Stimulated activated naive CD8-positive, alpha-beta T cell treated with anti-CD3 and anti-CD28 coated beads, Interleukin-15, Interleukin-2, amounts not matched to agents 100 ng/mL and 50 ng/mL, for 24 hours (primary cell): Measurements from ENCODE around the gene ERFE.

Experiments
- H3K27ac Mint-ChIP-seq: one replicate; pipeline ENCODE4 v1.8.0; 2021; ENCODE audit warnings: mild to moderate bottlenecking, mixed read lengths
- H3K27me3 Mint-ChIP-seq: one replicate; pipeline ENCODE4 v1.8.0; 2021; ENCODE audit warnings: mixed read lengths
- H3K36me3 Mint-ChIP-seq: one replicate; pipeline ENCODE4 v1.8.0; 2021; ENCODE audit warnings: low read depth, mixed read lengths
- H3K4me1 Mint-ChIP-seq: one replicate; pipeline ENCODE4 v1.8.0; 2021; ENCODE audit warnings: low read depth, mixed read lengths
- H3K4me3 Mint-ChIP-seq: one replicate; pipeline ENCODE4 v1.8.0; 2021; ENCODE audit warnings: mild to moderate bottlenecking, mixed read lengths
- H3K9me3 Mint-ChIP-seq: one replicate; pipeline ENCODE4 v1.8.0; 2021; ENCODE audit warnings: mixed read lengths

Gene ERFE

GRCh38 chr2:238174291-238174690 lies 15.5 kb downstream of the ERFE start:
- no peak overlapping the region for H3K4me3 Mint-ChIP-seq
- H3K4me1 Mint-ChIP-seq, result peaks cover 3% of the 10 kb centered on the region
- H3K27ac Mint-ChIP-seq, result no peak overlapping the region
- no peaks in the 10 kb centered on the region for H3K9me3 Mint-ChIP-seq
- H3K27me3 Mint-ChIP-seq, result no peaks in the 10 kb centered on the region
- peaks cover 68% of the 10 kb centered on the region for H3K36me3 Mint-ChIP-seq

GRCh38 chr2:238174701-238175100 lies 15.9 kb downstream of the ERFE start:
- Mint-ChIP-seq H3K27ac (no peak overlapping the region), H3K27me3 (no peaks in the 10 kb centered on the region), H3K4me1 (peaks cover 3% of the 10 kb centered on the region), H3K4me3 (no peak overlapping the region), H3K36me3 (peaks cover 71% of the 10 kb centered on the region), H3K9me3 (no peaks in the 10 kb centered on the region)

GRCh38 chr2:238176613-238177012 lies 17.8 kb downstream of the ERFE start:
- Mint-ChIP-seq H3K9me3 (no peaks in the 10 kb centered on the region), H3K27ac (no peak overlapping the region), H3K4me1 (no peaks in the 10 kb centered on the region), H3K27me3 (no peaks in the 10 kb centered on the region), H3K4me3 (no peak overlapping the region), H3K36me3 (peaks cover 71% of the 10 kb centered on the region)

GRCh38 chr2:238180554-238180953 lies 21.8 kb downstream of the ERFE start:
- H3K27ac Mint-ChIP-seq, result no peak overlapping the region
- H3K4me3 Mint-ChIP-seq, result no peak overlapping the region
- H3K4me1 Mint-ChIP-seq, result peaks cover 10% of the 10 kb centered on the region
- no peaks in the 10 kb centered on the region for H3K9me3 Mint-ChIP-seq
- H3K27me3 Mint-ChIP-seq, result no peaks in the 10 kb centered on the region
- peaks cover 80% of the 10 kb centered on the region for H3K36me3 Mint-ChIP-seq

GRCh38 chr2:238182362-238182761 lies 23.6 kb downstream of the ERFE start:
- Mint-ChIP-seq H3K27ac (no peak overlapping the region), H3K4me1 (peaks cover 10% of the 10 kb centered on the region), H3K27me3 (no peaks in the 10 kb centered on the region), H3K9me3 (no peaks in the 10 kb centered on the region), H3K36me3 (peaks cover 85% of the 10 kb centered on the region), H3K4me3 (no peak overlapping the region)

GRCh38 chr2:238183821-238184220 lies 25.1 kb downstream of the ERFE start:
- Mint-ChIP-seq H3K36me3 (peaks cover 88% of the 10 kb centered on the region), H3K9me3 (no peaks in the 10 kb centered on the region), H3K27me3 (no peaks in the 10 kb centered on the region), H3K4me3 (no peak overlapping the region), H3K4me1 (peaks cover 10% of the 10 kb centered on the region), H3K27ac (no peak overlapping the region)

- Mint-ChIP-seq H3K9me3 (no peaks in the 10 kb centered on the region), H3K27ac (no peak overlapping the region), H3K36me3 (peaks cover 78% of the 10 kb centered on the region), H3K4me1 (peaks cover 10% of the 10 kb centered on the region), H3K27me3 (no peaks in the 10 kb centered on the region), H3K4me3 (no peak overlapping the region)
Measured at GRCh38 chr2:238187618-238188548, 29.1 kb downstream of the ERFE start.

- Mint-ChIP-seq H3K36me3 (peaks cover 71% of the 10 kb centered on the region), H3K27me3 (no peaks in the 10 kb centered on the region), H3K4me3 (no peak overlapping the region)
Measured at GRCh38 chr2:238190445-238190844, 31.7 kb downstream of the ERFE start.

GRCh38 chr2:238202326-238203093 lies 43.7 kb downstream of the ERFE start:
- peaks cover 61% of the 10 kb centered on the region for H3K4me1 Mint-ChIP-seq
- no peaks in the 10 kb centered on the region for H3K9me3 Mint-ChIP-seq
- H3K36me3 Mint-ChIP-seq, result peaks cover 28% of the 10 kb centered on the region
- H3K27ac Mint-ChIP-seq, result peak overlapping the region; percentile 91
- H3K4me3 Mint-ChIP-seq, result peak overlapping the region; percentile 93
- peaks cover 4% of the 10 kb centered on the region for H3K27me3 Mint-ChIP-seq

More at GRCh38 chr2:238190445-238190844, 31.7 kb downstream of the ERFE start:
- Mint-ChIP-seq H3K9me3 (no peaks in the 10 kb centered on the region), H3K27ac (no peak overlapping the region), H3K4me1 (no peaks in the 10 kb centered on the region)

- Mint-ChIP-seq H3K9me3 (no peaks in the 10 kb centered on the region), H3K27ac (peak within 1 kb of the TSS; percentile 91), H3K36me3 (peaks cover 28% of the 10 kb centered on the region), H3K4me1 (peaks cover 54% of the 10 kb centered on the region), H3K27me3 (peaks cover 4% of the 10 kb centered on the region), H3K4me3 (peak within 1 kb of the TSS; percentile 93)
Measured at GRCh38 chr2:238203094-238203972, 44.6 kb downstream of the ERFE start, which contains the start of gene ILKAP. Gene ILKAP (minus strand): TSS chr2:238203695. CDS start chr2:238203553, 142 bp downstream.

GRCh38 chr2:238203973-238204683 lies 45.4 kb downstream of the ERFE start:
- Mint-ChIP-seq H3K4me3 (peak overlapping the region; percentile 80), H3K27me3 (peaks cover 4% of the 10 kb centered on the region), H3K9me3 (no peaks in the 10 kb centered on the region), H3K36me3 (peaks cover 28% of the 10 kb centered on the region), H3K27ac (peak overlapping the region; percentile 87), H3K4me1 (peaks cover 46% of the 10 kb centered on the region)

- no peaks in the 10 kb centered on the region for H3K9me3 Mint-ChIP-seq
- peaks cover 7% of the 10 kb centered on the region for H3K27me3 Mint-ChIP-seq
- no peak overlapping the region for H3K27ac Mint-ChIP-seq
- peaks cover 17% of the 10 kb centered on the region for H3K4me1 Mint-ChIP-seq
- no peak overlapping the region for H3K4me3 Mint-ChIP-seq
- peaks cover 5% of the 10 kb centered on the region for H3K36me3 Mint-ChIP-seq
Measured at GRCh38 chr2:238207006-238207405, 48.2 kb downstream of the ERFE start.

GRCh38 chr2:238216651-238217184 lies 57.9 kb downstream of the ERFE start:
- no peak overlapping the region for H3K4me3 Mint-ChIP-seq
- no peak overlapping the region for H3K27ac Mint-ChIP-seq
- H3K9me3 Mint-ChIP-seq, result no peaks in the 10 kb centered on the region
- no peaks in the 10 kb centered on the region for H3K36me3 Mint-ChIP-seq
- peaks cover 32% of the 10 kb centered on the region for H3K27me3 Mint-ChIP-seq
- H3K4me1 Mint-ChIP-seq, result no peaks in the 10 kb centered on the region
